Nephron progenitor cell (in vitro differentiated cells): Measurements from ENCODE around the gene RNF224.

Source experiments
- DNase-seq: peaks from one replicate; pipeline ENCODE4 v3.0.0; 2021
- H3K27ac Mint-ChIP-seq: 2 replicates; pipeline ENCODE4 v1.8.0; 2021; ENCODE audit warnings: mild to moderate bottlenecking, moderate library complexity, mixed read lengths
- H3K27me3 Mint-ChIP-seq: 2 replicates; pipeline ENCODE4 v1.8.0; 2021; ENCODE audit warnings: mild to moderate bottlenecking, low read depth, mixed read lengths; ENCODE audit not compliant: poor library complexity
- H3K36me3 Mint-ChIP-seq: 2 replicates; pipeline ENCODE4 v1.8.0; 2021; ENCODE audit warnings: low read depth, mixed read lengths
- H3K4me1 Mint-ChIP-seq: 2 replicates; pipeline ENCODE4 v1.8.0; 2021; ENCODE audit warnings: mixed read lengths
- H3K4me3 Mint-ChIP-seq: 2 replicates; pipeline ENCODE4 v1.8.0; 2021; ENCODE audit warnings: mild to moderate bottlenecking, moderate library complexity, mixed read lengths
- H3K9me3 Mint-ChIP-seq: 2 replicates; pipeline ENCODE4 v1.8.0; 2021; ENCODE audit warnings: mild to moderate bottlenecking, moderate library complexity, mixed read lengths
- CTCF ChIP-seq: fragments of 200-600 bp; sonication (generic); IDR thresholded peaks from 2 replicates; pipeline ENCODE4 v1.5.0; 2021; ENCODE audit warnings: antibody characterized with exemption

The RNF224 gene

DNA sequence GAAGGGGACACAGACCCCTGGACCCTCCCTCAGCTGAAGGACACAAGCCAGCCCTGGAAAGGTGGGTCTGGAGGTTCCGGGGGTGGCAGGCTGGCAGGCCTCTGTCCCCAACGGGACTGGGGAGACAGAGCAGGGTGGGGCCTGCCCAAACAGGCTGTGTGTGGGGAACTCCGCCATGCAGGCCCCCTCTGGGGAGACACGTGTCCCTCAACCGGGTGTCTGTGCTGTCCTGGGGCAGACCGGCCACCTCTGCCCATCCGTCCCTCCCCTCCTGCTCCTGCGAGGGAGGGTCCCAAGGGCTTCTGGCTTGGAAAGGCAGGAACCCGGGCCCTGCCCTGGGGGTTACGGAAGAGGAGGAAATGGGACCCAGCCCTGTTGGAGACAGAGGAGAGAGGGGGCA is 4.8 kb downstream of the RNF224 start:
- no peaks in the 10 kb centered on the region for H3K36me3 Mint-ChIP-seq
- H3K9me3 Mint-ChIP-seq, result no peaks in the 10 kb centered on the region
- TF ChIP-seq CTCF, result no peak
- no peaks in the 10 kb centered on the region for H3K27me3 Mint-ChIP-seq
- DNase-seq, result no peak
- peaks cover 22% of the 10 kb centered on the region for H3K4me1 Mint-ChIP-seq
- H3K27ac Mint-ChIP-seq, result no peak overlapping the region
- no peak overlapping the region for H3K4me3 Mint-ChIP-seq

- H3K4me3 Mint-ChIP-seq, result no peak overlapping the region
- H3K9me3 Mint-ChIP-seq, result no peaks in the 10 kb centered on the region
- peaks cover 24% of the 10 kb centered on the region for H3K4me1 Mint-ChIP-seq
- no peaks in the 10 kb centered on the region for H3K27me3 Mint-ChIP-seq
- no peak overlapping the region for H3K27ac Mint-ChIP-seq
- no peak for DNase-seq
- TF ChIP-seq CTCF, result no peak
- no peaks in the 10 kb centered on the region for H3K36me3 Mint-ChIP-seq
Observed at GRCh38 chr9:137232510-137232909, 5.2 kb downstream of the RNF224 start.

- no peaks in the 10 kb centered on the region for H3K9me3 Mint-ChIP-seq
- no peak for TF ChIP-seq CTCF
- H3K27ac Mint-ChIP-seq, result no peak overlapping the region
- peaks cover 29% of the 10 kb centered on the region for H3K4me1 Mint-ChIP-seq
- H3K27me3 Mint-ChIP-seq, result no peaks in the 10 kb centered on the region
- H3K4me3 Mint-ChIP-seq, result no peak overlapping the region
- H3K36me3 Mint-ChIP-seq, result no peaks in the 10 kb centered on the region
- no peak for DNase-seq
Observed at GRCh38 chr9:137233143-137233980, 6.1 kb downstream of the RNF224 start.

DNA sequence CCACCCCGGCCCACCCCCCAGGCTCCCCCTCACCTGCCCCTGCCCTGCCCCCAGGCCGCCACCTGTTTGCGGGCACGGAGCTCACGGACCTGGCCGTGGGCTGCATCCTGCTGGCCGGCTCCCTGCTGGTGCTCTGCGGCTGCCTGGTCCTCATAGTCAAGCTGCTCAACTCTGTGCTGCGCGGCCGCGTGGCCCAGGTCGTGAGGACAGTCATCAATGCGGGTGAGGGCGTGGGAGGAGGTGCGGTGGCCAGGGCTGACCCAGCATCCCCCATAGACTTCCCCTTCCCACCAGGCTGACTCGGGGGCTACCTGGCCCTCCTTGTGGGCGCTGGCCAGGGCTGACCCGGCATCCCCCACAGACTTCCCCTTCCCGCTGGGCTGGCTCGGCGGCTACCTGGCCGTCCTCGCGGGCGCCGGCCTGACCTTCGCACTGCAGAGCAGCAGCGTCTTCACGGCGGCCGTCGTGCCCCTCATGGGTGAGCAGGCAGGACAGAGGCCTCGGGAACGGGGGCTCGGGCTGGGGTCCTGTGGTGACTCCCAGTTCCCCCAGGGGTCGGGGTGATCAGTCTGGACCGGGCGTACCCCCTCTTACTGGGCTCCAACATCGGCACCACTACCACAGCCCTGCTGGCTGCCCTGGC is 6.9 kb downstream of the RNF224 start:
- Mint-ChIP-seq H3K27ac (no peak overlapping the region), H3K9me3 (no peaks in the 10 kb centered on the region), H3K4me1 (peaks cover 35% of the 10 kb centered on the region), H3K4me3 (no peak overlapping the region), H3K27me3 (no peaks in the 10 kb centered on the region), H3K36me3 (no peaks in the 10 kb centered on the region)
- no peak for DNase-seq
- TF ChIP-seq CTCF, result no peak

DNA sequence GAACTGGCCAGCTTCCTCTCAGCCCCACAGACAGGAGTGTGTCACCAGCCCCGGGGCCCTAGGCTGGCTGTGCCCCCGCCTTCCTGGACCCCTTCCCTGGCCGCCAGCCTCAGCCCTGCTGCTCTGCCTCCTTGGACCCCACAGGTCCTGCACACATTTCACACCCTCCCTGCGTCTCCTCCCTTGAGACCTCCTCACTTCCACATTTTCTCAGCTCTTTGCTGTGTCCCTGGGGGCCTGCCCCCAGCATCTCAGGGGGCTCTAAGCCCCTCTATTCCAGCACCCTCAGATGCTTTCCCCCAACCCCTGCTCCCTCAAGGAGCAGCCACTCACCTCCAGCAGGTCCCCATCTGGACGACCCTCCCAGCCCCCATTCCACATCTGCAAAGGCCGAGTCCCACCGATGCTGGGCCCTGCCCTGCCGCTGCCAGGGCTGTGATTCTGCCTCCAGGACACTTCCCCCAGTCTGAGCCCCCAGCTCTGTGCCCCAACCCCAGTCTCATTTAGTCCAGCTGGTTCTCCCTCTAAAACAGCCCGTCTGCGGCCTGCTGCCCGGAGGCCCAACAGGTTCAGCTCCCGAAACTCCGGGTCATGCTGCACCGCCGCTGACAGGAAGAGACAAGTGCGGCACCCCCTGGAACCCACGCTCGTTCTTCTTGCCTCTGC is 7.6 kb downstream of the RNF224 start:
- TF ChIP-seq CTCF, result no peak

More for the DNA sequence above, 7.6 kb downstream of the RNF224 start:
- DNase-seq, result no peak
- Mint-ChIP-seq H3K27ac (no peak overlapping the region), H3K27me3 (no peaks in the 10 kb centered on the region), H3K9me3 (no peaks in the 10 kb centered on the region), H3K4me1 (peaks cover 33% of the 10 kb centered on the region), H3K36me3 (no peaks in the 10 kb centered on the region), H3K4me3 (no peak overlapping the region)
